DMS53 treated with DMSO at 0.1 percent for 48 hours (cell line): ENCODE measurements around the gene PTCD1.

Experiments used
- DNase-seq: peaks from one replicate; lab custom pipeline; 2025; ENCODE audit not compliant: unreplicated experiment; lab: John Stamatoyannopoulos, UW

PTCD1 gene

DNA sequence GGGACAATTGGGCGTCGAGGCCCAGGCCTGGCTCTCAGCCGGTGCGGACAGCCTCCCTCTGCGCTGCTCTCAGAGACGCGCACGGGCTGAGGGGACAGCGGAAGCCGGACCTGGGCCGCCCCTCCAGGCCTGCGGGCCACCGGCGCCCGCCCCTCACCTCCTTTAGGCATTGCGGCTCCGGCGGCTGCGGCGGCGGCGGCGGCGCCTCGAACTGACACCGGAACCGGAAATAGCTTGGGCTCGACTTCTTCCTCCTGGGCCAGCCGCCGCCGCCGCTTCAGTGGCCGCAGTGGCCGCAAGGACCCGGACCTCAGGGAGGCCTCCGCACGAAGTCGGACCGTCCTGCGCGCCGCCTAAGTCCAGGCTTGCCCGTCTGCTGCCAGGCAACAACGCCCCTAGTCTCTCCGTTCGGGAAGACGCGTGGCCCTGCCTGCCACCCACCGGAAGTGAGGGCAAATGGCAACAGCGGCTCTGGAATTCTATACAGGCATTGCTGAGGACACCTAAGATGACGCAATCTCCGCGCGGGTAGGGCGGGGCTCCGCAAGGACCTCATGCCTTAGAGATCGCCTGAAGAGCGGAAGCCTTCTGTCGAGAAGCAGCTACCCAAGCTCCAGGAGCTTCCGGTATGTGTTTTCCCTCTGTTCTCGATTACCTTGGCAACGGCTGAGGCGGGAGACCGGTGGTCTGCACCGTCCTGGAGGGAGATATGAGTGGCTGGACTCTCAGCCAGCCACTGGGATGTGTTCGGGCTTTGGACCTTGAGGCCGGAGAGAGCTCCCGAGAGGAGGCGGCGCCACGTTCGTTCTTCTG, 30.0 kb downstream of the PTCD1 start, which contains the start of the genes BUD31 and PDAP1:
TSS of gene BUD31 (plus strand) at position 591 of the 813 bp plus-strand sequence. CDS start 2,124 bp downstream, outside the sequence.
TSS of gene PDAP1 (minus strand) at position 219 of the 813 bp plus-strand sequence. CDS start at position 170, 49 bp downstream.
- peak; percentile 95 for DNase-seq

DNA sequence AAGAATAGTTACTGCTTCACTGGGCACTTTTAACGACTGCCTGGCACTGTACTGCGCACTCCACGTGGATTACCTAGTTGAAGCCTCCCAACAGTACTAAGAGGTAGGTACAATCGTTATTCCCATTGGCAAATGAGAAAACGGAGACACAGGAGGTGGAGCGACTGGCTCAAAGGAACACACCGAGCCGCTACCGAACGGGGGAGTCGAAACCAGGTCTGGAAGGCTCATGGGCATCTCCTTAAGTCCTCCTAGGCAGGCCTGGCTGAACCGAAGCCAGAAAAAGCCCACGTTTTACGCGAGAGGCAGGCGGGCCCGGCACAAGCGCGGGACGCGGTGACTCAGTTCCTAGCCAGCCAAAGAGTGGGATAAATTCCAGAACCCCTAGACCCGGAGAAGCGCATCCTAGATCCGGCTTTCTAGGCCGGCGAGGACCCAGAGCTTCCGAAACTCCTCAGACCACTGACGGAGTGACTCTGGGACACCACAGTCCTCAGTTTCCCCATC, 30.7 kb downstream of the PTCD1 start:
- DNase-seq, result no peak

DNA sequence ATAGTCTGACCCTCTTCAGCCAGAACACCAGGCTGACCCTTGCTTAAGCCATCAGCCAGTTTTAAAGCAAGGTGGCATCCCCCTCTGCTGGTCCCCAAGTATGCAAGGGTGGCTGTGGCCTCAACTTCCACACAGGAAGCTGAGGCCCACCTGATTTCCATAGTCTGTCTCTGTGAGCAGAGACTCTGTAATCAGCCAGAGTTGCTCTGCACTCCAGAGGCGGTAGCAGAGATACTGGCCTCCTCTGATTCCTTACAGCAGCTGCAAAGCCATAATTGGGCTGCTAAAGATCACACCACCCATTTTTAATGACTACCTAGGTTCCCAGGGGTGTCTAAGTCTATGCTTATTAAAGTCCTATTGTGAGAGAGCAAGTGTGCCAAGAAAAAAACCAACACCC, 32.0 kb downstream of the PTCD1 start:
- no peak for DNase-seq

DNA sequence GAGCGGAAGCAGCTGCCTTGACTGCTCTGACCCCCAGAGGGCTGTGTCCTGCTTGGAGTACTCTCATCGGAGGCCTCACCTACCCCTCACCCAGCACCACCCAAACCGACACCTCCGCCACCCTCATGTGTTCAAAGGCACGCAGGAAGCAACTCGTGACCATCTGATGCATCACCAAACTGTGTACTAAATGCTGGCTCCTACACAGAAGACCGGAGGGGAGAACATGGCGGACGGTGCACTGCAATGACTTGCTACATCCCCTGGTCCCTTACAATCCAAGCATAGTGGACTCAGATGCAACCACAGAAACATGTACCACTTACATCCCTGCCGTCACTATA, 33.6 kb downstream of the PTCD1 start:
- no peak for DNase-seq

DNA sequence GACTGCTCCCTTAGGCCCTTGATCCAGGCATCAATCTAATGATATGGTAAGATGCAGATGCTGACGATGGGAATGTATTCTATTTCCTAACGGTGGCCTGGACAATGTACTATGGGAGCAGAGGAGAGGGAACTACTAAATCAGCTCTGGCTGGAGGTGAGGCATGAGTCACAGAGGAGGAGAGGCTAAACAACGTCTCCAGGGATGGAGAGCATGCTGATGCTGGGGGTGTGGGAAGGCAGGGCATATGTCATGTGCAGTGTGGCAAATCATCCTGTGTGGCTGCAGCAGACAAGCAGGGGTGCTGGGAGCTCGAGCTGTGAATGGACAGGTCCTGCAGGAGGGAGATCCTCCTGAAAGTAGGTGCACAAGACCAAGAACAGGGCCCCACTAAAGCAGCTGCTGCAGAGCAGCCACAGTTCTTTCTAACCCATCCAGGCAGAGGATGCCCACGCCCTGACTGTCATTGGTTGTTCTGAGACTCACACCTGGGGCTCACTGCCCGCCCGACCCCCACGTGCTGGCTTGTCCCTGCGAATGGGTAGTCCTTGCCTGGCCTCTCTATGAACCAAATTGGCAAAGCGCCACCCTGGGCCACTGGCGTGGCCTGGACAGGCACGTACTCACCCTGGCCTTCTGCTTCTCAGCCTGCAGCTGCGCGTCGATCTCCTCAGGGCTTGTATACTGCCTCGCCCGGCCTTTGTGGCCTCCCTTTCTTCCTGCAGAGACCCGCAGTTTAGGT, 34.2 kb downstream of the PTCD1 start:
- DNase-seq, result no peak

DNA sequence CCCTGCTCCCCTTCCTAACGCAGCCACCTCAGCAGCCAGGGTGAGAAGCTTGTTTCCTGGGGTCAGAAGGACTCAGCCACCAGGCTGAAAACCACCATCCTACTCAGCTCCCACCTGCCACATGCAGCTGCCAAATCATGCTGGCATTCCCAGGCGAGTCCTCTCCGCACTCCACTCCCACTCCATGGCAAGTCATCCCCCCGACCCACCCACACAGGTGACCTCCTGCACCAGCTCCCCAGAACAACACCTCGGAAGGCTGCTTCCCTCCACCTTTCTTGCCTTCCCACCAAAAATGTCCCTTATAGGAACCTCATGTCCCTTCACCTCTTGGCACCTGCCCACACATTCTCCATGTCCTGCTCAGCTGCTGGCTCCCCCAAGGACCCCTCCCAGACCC, 34.8 kb downstream of the PTCD1 start:
- DNase-seq, result no peak

DNA sequence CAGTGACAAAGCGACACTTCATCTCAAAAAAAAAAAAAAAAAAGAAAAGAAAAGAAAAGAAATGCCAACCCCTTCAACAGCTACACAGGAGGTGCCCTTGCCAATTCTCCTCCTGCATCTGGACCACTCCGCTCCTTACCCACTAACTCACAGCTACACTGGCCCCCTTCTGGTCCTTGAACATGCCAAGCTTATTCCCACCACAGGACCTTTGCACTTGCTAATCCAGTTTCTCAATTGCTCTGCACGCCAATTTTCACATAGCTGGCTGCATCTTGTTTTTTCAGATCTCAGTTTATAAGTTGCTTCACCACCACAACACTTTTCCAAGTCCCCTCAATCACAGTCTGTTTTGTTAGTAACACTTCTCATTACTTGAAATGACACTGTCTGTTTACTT, 35.7 kb downstream of the PTCD1 start:
- DNase-seq, result no peak

DNA sequence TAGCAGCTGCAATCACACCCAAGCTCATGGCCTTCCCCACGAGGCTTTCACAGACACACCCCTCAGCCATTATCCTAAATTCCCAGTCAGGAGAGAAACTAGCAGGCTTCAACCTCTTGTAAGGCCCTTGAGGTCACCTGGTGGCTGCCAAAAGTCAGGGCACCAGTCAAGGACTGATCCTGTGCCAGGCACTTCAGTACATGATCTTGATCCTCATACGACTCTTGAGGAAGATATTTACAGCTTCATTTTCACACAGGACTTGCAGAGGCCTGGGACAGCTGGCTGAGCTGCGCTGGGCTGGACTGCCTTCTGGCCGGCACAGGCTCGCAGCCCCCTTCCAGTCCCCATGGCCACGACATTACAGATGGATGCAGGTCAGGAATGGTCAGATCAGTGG, 39.0 kb downstream of the PTCD1 start:
- no peak for DNase-seq

DNA sequence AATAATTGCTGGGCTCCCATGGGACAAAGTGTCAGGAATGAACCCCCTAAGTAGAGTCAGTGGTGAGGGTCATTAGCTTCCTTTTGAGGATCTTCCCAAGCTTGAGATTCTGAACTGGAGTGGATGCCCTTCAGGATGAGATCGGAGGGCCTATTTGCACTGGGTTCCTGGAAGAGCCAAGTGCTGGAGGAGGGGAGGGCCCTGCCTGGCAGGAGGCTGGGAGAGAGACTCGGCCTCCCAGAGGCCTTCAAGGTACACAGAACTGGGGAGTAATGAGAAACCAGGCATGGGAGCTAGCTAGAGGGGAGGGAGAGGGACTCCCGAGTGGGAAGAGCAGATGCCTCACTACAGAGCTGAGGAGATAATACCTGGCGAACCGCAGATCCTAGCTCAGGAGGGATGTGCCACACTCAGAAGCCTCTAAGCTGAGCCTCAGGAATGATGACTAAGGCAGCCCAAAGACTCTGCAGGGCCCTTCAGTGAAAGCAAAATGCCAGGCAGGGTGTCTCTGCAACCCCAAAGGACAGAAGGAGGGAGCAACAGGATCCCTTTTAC, 39.6 kb downstream of the PTCD1 start:
- DNase-seq, result no peak

DNA sequence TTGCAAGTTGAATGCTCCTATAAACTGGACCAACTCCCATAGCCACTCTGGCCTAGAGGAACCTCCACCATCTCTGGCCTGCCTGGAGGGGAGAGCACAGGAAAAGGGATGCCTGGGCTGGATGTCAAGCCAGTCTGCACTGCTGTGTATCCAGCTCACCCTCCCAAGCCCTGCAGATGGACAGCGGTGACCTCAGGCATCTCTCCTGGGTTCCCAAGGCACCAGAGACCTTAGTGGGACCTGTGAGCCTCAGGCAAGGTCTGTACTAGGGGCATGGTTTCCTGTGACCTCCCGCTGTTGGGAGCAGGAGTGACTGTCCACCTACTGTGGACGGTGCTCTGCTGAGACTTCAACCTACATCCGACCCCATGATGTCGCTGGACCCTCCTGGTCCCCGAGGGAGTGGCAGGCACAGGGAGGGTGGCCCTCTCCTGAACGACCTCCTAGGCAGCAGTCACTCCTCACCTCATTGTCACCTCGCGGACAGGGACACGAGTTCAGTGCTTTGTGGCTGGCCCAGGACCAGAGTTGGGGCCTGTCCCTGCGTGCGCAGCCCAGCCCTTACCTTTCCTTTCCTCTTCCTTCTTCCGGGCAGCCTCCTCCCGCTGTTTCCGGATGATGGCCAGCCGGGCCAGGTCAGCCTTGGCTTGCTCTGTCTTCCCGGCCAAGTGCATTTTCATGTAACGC, 41.2 kb downstream of the PTCD1 start:
- DNase-seq, result no peak

DNA sequence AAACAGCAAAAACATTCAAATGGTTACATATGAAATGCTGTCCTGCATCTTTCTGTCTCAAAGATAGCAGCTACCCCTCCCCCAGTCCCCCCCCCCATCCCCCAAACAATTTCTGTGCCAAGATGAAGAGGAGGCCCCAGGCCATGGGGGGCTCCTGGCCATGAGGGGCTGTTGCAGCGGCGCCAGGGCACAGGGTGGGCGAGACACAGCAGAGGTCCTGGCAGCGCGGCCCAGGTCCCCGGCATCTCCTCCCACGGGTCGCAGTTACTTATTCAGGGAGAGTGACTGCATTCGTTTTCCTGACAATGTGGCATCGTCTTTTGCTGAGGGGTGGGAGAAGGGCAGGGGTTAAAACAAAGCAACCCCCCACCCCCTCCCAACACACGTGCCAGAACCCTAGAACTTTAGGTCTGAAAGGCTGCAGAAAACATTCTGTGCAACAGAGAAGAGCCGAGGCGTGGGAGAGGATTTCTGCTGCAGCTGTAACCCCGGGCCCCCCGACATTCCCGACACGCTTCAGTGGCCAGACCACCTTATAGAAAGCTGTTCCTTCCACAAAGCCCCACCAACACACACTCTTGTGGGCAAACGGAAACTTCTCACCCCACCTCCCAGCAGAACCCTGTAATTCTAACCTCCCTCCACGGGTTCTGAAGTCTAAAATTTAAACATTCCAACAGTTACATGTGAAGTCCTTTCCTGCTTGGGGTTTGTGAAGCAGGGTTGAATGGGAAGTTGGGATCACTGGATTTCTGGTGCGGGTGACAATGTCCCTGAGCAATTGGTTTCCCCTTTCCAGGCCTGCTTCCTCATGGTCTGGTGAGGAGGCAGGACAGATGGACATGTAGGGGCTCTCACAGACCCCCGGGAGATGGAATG, 41.9 kb downstream of the PTCD1 start:
- no peak for DNase-seq

DNA sequence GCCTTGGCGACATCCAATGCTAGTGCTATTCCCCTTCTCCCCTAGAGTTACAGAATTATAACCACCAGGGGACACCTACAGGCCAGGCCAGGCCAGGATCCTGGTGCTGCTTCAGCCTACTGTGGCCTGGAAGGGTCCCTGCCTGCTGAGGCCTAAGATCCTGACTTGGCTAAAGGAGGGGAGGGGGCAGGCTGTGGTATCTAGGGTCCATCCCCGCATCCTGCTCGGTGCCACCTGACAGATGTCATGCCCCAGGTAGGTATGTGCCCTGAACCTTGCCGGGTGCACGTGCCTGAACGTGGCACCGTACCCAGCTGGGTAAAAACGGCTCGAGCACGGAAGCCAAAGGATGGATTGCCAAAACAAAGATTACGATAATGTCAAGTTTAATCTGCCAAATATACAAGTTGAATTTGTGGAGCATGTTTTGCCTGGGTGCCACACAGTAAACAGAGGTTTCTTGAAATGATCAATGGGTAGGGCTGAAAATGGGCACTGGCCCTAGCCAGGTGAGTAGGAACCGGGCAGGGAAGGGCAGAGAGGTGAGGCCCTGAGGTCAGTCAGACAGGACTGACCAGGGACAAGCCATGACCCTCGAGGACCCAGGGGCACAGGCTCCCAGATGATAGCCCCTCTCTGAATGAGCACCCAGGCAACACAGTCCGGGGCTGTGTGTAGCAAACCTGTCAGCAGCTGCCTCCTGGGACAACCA, 42.8 kb downstream of the PTCD1 start:
- no peak for DNase-seq

DNA sequence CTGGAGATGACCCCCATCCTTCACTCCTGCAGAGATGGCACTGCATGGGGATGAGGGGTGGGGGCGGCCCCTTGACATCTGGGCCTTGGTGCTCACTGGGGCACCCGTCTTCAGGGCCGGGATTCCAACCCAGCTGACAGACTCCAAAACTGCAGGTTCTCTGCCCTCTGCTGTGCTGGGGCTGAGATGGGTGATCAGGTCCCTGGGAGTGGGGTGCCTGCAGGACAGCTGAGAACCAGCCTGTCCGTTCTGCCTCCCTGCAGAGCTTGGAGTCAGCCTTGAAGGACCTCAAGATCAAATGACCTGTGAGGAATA, 44.5 kb downstream of the PTCD1 start:
- no peak for DNase-seq

DNA sequence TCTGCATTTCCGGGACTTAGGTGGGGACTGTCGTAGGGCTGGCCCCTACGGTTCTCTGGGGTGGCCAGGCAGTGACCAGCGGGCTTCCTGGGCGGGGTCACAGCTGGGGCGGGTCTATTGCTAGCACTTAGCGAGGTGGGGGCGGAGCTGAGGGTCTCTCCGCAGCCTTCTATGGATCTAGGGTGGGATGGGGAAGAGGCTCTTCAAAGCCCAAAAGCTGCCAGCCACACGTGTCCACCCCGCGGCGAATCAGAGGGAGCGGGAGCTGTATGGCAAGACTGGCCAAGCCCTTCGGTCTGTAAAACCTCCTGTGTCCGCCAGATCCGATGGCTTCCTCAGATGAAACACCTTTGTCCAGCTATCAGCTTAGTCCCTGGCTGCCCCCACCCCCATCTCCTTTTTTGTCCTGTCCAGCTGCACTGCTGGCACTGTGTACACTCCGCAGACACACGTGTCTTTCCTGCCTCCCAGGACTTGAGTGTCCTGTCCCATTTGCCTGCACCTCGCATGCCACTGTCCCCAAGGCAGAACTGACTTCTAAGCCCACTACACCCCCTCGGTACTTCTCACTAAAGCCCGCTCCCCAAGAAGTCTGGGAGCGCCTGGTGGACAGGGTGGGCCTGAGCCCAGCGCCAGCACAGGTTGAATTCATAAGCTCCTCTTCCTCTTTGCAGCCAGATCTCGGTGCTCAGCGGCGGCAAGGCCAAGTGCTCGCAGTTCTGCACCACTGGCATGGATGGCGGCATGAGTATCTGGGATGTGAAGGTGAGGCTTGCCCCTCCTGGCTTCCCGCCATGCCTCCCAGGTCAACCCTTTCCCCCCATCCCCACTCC, 45.0 kb downstream of the PTCD1 start:
- peak; percentile 51 for DNase-seq

DNA sequence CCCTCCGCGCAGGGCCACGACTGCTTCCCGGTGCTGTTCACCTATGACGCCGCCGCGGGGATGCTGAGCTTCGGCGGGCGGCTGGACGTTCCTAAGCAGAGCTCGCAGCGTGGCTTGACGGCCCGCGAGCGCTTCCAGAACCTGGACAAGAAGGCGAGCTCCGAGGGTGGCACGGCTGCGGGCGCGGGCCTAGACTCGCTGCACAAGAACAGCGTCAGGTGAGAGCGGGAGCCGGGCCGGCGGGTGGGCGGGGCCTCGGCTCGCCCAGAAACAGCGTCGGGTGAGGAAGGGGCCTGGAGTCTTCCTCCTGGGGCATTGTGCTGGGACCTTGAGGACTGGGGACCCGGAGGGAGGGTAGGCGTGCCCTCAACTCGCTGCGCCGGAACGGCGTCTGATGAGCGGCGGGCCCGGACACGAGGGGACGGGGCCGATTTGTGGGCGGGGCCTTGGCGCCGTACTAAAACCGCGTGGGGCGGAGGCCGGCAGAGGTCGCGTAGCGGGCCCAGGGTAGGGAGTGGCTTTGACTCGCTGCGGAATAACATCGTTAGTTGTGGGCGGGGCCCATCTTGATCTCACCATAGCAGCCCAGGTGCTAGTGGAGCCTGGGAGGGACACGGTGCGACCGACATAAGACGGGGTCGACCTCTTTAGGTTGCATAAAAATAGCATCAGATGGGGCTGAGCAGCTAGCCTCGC, 45.8 kb downstream of the PTCD1 start:
- peak; percentile 94 for DNase-seq

DNA sequence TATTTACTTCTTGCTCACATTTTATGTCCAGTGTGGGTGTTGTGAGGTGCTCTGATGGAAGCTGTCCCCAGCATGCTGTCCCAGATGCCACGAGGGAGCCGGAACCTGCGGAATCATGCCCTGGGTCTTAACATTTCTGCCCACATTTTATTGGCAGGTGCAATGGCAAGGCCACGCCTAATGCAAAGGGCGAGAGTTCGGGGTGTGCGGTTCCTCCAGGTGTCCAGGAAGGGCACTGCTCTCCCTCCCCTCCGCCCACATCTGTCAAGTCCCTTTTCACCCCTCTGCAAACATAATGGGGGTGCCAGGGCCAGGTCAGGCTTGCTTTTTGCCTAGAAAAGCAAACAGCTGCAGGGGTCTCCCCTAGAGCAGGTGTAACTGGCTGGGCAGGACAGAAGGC, 46.6 kb downstream of the PTCD1 start:
- DNase-seq, result peak; percentile 23

DNA sequence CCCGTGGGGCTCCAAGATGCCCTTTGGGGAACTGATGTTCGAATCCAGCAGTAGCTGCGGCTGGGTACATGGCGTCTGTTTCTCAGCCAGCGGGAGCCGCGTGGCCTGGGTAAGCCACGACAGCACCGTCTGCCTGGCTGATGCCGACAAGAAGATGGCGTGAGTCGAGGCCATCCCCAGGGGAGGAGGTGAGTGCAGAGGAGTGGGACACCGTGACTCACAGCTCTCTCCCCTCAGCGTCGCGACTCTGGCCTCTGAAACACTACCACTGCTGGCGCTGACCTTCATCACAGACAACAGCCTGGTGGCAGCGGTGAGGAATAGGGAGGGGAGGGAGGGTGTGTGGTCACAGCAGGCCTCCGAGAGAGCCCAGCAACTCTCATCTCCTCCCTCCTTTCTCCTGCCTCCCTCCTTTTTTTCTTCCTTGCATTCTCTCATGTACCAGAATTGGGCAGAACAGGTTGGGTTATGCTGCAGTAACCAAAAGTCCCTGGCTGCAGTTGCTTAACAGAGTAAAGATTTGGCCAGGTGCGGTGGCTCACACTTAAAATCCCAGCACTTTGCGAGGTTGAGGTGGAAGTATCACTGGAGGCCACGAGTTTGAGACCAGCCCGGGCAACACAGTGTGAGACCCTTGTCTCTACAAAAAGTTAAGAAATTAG, 47.5 kb downstream of the PTCD1 start:
- DNase-seq, result no peak

DNA sequence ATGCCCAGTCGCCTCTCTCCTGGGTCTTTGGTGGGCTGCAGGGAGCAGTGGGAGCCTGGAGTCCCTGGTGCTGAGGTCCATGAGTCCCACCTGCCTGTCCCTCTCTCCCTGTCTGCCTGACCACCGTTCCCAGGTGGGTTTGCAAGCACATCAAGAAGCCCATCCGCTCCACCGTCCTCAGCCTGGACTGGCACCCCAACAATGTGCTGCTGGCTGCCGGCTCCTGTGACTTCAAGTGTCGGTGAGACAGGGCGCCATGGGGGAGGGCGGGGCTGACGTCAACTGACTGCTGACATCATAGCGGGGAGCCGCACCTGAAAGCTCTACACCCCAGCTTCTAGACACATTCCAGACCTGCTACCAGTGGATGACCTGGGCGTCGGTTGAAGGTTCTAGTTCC, 48.8 kb downstream of the PTCD1 start:
- no peak for DNase-seq
